Measurements from ENCODE around the gene WDR88.
"Not testable (repeated sequence)": the region's sequence is repeated elsewhere in the genome, so short reads cannot be mapped to it uniquely, and the experiment has no call there.

The WDR88 gene

DNA sequence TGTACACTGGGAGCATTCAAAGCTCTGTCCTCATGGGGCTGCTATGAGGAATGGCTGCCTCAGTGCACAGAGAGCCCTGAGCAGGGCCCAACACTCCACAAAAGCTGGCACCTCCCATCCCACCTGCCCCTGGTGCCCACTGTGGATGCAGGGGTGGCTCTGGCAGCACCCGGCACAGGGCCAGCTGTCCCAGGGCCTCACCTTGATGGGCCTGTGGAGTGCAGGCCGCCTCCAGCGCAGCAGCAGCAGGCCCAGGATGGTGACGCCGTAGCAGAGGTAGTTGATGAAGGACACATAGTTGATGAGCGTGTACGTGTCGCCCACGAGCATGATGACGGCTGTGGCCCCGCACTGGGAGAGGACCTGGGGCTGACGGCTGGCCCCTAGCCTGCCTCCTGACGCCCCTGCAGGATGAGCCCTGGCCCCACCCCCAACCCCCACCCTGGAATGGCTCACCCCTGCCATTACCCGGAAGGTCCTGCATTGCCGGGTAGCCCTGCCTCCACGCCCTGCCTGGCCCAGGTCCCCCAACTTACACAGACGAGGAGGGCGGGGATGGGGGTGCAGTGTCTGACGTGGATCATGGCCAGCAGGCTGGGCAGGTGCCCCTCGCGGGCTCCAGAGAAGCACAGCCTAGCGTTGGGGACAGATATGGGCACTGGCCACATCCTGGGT, 78.5 kb downstream of the WDR88 start:
- no peak for DNase-seq (ENCODE audit: low read depth in 2 of 2, low spot score in 1 of 2)

DNA sequence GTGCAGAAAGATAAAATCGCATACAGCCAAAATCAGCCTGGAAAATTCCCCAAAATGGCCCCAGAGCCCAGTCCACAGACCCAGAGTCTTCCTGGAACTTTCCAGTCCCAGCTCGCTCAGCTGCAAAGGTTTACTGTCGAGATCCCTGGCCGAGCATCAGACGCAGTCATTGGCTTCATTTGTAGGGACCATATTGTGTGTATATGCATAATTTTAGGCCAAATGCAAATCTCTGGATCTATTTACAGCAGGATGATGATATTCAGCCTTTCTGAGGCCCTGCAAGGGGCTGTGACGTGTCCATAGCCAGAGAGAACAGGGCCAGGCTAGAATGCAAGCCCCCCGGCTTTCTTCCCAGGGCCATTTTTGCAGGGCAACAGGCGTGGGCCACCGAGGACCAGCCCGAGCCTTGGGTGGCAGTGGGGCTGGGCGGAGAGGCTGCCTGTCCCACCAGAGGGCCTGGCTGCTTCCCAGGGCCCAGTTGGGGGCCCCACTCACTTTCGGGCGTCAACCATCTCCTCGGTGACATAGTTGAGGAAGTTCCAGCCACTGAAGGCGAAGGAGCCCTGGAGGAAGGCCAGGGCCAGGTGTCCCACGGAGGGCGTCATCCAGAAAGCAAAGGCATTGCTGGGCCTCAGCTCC, 80.0 kb downstream of the WDR88 start:
- no peak for DNase-seq (ENCODE audit: low read depth in 2 of 2, low spot score in 1 of 2)

DNA sequence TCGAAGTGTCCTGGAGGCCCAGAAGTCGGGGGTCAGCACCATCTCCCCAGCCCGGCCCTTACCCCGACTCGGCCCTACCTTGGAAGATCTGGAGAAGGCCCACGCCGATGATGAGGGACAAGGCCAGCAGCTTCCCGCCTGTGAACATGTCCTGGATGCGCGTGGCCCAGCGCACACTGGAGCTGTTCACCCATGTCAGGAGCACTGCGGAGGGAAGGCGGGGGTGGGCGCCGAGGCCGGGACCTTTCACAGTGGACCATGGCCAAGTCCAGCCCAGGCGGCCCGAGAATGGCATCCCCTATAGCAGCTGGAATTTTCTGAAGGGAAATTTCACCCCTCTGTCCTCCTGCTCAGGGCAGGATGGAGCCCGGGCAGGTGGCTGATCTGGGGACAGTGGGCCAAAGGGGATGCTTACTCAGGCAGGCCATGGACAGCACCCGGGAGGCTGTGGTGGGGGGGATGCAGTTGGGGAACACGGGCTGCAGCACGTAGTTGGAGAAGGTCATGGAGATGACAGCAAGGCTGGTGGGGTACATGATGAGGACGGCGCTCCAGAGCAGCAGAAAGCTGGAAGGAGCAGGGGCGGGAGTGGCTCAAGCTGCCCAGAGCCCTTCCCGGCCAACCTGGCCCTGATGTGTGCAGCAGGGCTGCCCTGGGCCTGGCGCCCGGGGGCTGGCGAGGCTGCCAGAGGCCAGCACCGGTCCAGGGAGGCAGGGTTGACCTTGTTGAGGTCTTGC, 80.7 kb downstream of the WDR88 start:
- no peak for DNase-seq (ENCODE audit: low read depth in 2 of 2, low spot score in 1 of 2)

DNA sequence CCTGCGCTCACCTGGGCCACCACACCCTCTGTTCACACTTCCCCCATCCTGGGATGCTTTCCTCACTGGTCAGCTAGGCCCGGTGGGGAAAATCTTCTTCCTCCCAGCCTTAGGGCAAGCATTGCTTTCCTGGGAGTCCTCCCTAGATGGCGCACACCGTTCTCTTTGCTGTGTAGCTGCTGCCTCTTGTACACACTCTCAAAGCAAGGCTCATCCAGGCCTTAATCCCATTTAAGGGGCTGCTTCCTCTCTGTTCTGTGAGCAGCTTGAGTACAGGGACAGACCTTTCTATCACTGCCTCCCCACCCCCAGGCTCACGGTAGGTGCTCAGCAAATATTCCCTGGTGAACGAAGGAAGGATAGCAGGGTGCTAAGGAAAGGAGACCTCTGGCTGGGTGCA, 82.7 kb downstream of the WDR88 start:
- DNase-seq (ENCODE audit: low read depth in 2 of 2, low spot score in 1 of 2) = no peak

DNA sequence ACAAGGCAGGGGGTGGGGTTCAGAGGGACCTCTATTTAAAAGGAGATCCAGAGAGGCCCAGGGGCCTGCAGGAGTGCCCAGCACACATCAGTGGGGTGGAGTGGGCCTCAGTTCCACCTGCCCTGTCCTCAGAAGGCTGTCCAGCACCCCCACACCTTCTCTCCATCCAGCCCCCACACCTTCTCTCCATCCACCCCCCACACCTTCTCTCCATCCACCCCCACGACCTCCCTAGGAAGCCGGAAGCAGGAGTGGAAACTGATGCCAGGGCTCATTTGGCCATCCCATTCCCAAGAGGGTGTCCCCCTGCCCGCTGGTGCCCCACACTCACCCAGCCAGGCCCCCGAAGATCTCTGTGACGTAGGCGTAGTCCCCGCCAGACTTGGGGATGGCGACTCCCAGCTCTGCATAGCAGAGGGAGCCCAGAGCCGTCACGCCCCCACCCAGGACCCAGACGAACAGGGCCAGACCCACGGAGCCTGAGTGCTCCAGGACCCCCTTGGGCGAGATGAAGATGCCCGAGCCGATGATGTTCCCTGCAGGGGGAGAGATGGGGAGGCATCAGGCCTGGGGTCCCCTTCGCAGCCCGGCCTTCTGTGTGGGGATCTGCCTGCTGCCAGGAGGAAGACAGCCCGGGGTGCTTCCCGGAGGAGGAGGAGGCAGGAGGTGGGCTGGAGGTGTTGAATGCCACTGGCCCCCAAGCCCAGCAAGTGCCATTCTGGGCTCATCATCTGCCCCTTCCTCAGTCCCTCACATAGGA, 83.7 kb downstream of the WDR88 start:
- no peak for DNase-seq (ENCODE audit: low read depth in 2 of 2, low spot score in 1 of 2)

DNA sequence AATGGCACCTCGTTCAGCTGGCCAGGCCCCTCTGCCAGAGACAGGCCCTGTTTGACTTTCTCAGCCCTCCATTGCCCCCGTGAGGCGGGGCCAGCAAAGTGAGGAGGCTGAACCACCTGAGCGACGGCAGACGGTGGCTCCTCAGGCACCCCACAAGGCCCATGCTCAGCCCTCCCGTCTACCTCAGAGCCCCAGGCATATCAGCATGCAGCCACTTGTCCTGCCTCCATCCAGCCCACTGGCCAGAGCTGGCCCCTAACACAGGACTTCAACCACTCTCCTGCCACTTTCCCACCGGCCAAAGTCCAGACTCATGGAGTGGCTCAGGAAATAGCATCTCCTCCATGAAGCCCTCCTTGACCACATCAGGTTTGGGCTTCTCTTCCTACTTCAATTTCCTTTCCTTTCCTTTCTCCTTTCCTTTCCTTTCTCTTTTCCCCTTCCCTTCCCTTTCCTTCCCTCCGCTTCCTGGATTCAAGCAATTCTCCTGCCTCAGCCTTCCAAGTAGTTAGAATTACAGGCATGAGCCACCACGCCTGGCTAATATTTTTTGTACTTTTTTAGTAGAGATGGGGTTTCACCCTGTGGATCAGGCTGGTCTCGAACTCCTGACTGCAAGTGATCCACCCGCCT, 84.4 kb downstream of the WDR88 start:
- DNase-seq (ENCODE audit: low read depth in 2 of 2, low spot score in 1 of 2) = no peak

DNA sequence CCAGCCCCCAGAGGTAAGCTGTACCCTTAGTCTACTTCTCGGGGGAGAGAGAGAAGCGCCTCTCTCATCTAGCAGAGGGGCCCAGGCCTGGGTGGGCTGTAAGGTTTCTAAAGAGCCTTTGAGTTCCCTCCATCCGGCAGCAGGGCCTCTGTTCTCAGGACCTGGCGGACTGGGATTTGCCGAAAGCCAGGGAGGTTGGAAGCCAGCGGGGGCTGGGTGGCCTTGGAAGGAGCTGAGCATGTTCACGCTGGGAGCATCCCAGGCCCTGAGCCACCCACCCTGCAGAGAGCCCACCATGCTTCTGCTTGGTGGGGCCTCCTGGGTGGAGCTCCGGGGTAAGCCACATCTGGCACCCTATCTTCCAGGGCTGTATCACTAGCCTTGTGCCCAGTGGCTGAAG, 86.0 kb downstream of the WDR88 start:
- DNase-seq (ENCODE audit: low read depth in 2 of 2, low spot score in 1 of 2) = no peak

DNA sequence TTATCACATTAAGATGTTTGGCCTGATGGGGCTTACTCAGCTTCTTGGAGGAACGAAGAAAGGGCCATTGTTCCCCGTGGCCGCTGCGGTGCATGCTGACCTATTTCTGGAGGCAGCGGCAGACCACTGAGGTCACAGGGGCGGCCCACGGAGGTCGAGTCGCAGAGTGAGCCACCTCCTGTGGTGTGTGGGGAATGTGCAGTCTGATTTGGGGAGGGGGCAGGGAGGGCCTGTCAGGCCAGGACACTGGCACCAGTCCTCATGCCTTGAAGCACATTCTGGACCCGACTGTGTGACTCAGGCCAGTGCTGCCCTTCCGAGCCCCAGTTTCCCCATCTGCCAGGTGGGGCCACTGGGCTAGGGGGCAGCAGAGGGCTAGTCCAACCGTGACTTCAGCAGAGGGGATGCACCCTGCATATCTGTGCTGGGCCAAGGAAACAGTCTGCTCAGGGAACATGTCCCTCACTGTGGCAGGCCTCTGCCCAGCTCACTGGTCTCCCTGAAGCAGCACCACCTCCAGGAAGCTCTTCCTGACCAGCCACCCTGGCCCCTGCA, 87.4 kb downstream of the WDR88 start:
- no peak for DNase-seq (ENCODE audit: low read depth in 2 of 2, low spot score in 1 of 2)

DNA sequence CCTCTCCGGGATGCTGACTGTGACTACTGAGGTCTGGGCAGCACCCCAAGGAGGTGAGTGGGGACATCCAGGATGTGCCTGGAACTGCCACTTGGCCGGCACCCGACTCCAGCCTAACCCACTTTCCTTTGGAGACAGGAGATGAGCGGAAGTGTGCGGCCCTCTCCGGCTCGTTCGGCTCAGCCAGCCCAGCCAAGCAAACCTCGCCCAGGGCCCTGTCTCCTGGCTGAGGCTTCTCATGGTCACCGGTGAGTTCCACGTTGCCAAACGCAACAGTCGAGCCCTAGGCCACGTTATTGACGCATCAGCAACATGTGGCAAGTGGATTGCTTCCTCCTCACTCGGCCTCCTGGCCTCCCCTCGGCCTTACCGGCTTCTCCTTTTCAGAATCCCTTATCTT, 88.2 kb downstream of the WDR88 start:
- no peak for DNase-seq (ENCODE audit: low read depth in 2 of 2, low spot score in 1 of 2)

DNA sequence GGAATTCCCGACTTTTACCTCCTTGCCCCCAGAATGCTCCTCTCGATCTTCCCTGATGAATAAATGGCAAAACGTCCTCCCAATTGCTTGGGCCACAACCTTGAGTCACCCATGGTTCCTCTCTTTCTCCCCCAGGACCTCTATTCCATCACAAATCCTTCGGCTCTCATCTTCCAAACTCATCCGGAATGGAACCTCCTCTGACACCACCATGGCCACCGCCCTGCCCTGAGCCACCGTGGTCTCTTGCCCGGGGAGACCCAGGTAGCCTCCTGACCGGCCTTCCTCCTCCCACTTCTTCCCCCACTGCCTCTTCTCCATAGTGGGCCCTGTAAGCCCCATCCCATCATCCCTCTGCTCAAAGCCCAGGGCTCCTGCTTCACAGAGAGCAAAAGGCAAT, 88.8 kb downstream of the WDR88 start:
- DNase-seq (ENCODE audit: low read depth in 2 of 2, low spot score in 1 of 2) = no peak

DNA sequence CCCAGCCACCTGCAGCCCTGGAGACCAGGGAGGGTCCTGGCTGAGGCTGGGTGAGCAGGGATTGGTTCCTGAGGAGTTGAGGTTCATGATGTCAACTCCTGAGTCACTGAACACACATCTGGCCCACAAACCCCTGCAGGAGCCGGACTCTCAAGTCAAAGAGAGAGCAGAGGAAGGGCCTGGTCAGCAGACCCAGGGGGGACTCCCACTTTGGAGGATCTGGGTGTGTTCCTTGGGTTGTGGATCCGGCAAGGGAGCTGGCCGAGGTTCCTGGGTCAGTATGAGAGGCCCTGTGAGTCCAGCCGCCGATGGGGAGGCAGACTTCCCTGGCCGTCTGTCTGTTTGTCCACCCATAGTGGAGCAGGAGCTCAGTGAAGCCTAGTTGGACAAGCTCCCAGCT, 89.7 kb downstream of the WDR88 start:
- DNase-seq (ENCODE audit: low read depth in 2 of 2, low spot score in 1 of 2) = no peak

DNA sequence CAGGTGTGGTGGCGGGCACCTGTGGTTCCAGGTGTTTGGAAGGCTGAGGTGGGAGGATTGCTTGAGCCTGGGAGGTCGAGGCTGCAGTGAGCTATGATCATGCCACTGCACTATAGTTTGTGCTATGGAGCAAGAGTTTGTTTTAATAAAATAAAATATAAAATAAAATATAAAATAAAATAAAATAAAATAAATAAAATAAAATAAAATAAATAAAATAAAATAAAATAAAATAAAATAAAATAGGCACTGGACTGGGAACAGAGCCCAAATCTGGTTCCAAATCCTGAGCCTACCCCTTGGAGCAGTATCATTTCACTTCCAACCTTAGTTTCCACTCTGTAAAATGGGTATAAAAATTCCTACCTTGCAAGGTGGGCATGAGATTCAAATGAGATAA, 90.3 kb downstream of the WDR88 start:
- not testable (repeated sequence) for DNase-seq (ENCODE audit: low read depth in 2 of 2, low spot score in 1 of 2)

DNA sequence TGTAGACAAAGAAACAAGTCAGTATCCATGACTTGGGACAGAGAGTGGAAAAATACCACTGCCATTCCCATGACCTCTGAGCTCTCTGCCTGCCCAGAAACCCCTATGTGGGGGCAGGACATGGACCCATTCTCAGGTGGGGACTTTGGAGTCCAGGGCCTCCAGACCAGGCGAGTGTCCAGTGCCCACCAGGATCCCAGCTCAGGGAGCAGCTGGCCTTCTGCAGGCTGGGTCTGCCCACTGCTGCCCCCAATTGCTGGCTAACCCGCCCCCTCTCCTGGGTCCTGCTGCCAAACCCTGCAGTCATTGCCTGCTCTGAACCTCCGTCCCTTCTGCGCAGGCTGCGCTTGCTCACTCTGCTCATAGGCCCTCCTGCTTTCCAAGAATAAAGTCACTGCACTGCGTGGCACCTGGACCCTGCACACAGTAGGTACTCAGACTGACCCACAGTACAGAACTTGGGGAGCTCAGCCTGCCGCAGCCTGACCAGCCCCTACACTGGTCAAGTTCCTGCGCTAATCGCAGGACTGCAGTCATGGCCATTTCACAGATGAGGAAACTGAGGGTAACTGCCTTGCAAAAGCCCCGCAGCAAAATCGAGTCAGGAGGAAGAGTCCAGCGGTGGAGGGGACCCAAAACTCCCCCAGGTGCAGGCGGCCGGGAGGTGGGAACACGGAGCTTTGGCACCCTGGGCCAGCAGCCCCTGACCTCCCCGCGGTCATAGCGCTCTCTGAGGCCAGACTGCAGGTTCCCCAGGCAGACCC, 93.0 kb downstream of the WDR88 start:
- no peak for DNase-seq (ENCODE audit: low read depth in 2 of 2, low spot score in 1 of 2)
